Smooth muscle cell (in vitro differentiated cells): ENCODE data around the gene UBL7. TPM values are rescaled to one million over a fixed set of nuclear protein-coding genes. Genes with fewer than 3 reads are reported as not detected.
A peak's percentile ranks its signal among the peaks of the same experiment; 100 is the strongest.
"Not testable (repeated sequence)": the region's sequence is repeated elsewhere in the genome, so short reads cannot be mapped to it uniquely, and the experiment has no call there.

Source experiments
- DNase-seq: peaks from one replicate; lab custom pipeline; 2025; ENCODE audit not compliant: unreplicated experiment; lab: John Stamatoyannopoulos, UW
- H2AFZ ChIP-seq: fragments of 200-600 bp; sonication (generic); 2 replicates; pipeline ENCODE4 v1.6.0; 2016; ENCODE audit warnings: antibody characterized with exemption, low read depth, mild to moderate bottlenecking
- H3F3A ChIP-seq: fragments of 200-600 bp; sonication (generic); 2 replicates; pipeline ENCODE4 v1.6.0; 2017; ENCODE audit warnings: antibody characterized with exemption, low read depth
- H3K27ac ChIP-seq: fragments of 200-600 bp; sonication (generic); 2 replicates; pipeline ENCODE4 v1.5.1; 2016; ENCODE audit warnings: low read depth, mild to moderate bottlenecking
- H3K27me3 ChIP-seq: fragments of 200-600 bp; sonication (generic); 2 replicates; pipeline ENCODE4 v1.6.1; 2016; ENCODE audit warnings: low read depth, mild to moderate bottlenecking
- H3K36me3 ChIP-seq: fragments of 200-600 bp; sonication (generic); 2 replicates; pipeline ENCODE4 v1.5.1; 2016; ENCODE audit warnings: low read depth
- H3K4me1 ChIP-seq: fragments of 200-600 bp; sonication (generic); 2 replicates; pipeline ENCODE4 v1.5.1; 2016; ENCODE audit warnings: low read depth
- H3K4me2 ChIP-seq: fragments of 200-600 bp; sonication (generic); 2 replicates; pipeline ENCODE4 v1.6.0; 2016; ENCODE audit warnings: mild to moderate bottlenecking
- H3K4me3 ChIP-seq: fragments of 200-600 bp; sonication (generic); 2 replicates; pipeline ENCODE4 v1.5.1; 2016; ENCODE audit warnings: mild to moderate bottlenecking
- H3K79me2 ChIP-seq: fragments of 200-600 bp; sonication (generic); 2 replicates; pipeline ENCODE4 v1.6.0; 2016; ENCODE audit warnings: low read depth, mild to moderate bottlenecking
- H3K9ac ChIP-seq: fragments of 200-600 bp; sonication (generic); 2 replicates; pipeline ENCODE4 v1.6.0; 2016; ENCODE audit warnings: low read depth
- H3K9me3 ChIP-seq: fragments of 200-600 bp; sonication (generic); replicated peaks from 2 replicates; pipeline ENCODE4 v1.5.1; 2016; ENCODE audit warnings: low read depth
- H4K20me1 ChIP-seq: fragments of 200-600 bp; sonication (generic); 2 replicates; pipeline ENCODE4 v1.6.0; 2016; ENCODE audit warnings: low read depth
- WGBS: methylation state at CpG from one replicate; pipeline ENCODE4 v1.1.7; 2016; ENCODE audit warnings: low lambda C conversion rate; 5-methylcytosine and 5-hydroxymethylcytosine counted together
- polyA plus RNA-seq: library from polyadenylated mRNA; unstranded; fragments of >200 nt; fragmentation: Nextera tagmentation; extraction: Ambion mirVana; gene quantifications from 2 replicates; pipeline ENCODE4 v1.2.1, GENCODE V29; 2016
- total RNA-seq: library from RNA; depleted of rRNA; stranded (reverse); fragments of >200 nt; gene quantifications from 2 replicates; pipeline ENCODE4 v1.2.3, GENCODE V29; 2014
- TF ChIP-seq, protein P1 (sequence below): fragments of 200-600 bp; sonication (generic); IDR thresholded peaks from 2 replicates; pipeline ENCODE4 v1.5.1; 2017; ENCODE audit warnings: borderline replicate concordance, mild to moderate bottlenecking, antibody characterized with exemption; ENCODE audit not compliant: insufficient read depth, poor library complexity, severe bottlenecking

Gene UBL7
- total and polyA plus RNA-seq, 2 experiments from 2014 or later, result 60.6 to 64.4 TPM

DNA sequence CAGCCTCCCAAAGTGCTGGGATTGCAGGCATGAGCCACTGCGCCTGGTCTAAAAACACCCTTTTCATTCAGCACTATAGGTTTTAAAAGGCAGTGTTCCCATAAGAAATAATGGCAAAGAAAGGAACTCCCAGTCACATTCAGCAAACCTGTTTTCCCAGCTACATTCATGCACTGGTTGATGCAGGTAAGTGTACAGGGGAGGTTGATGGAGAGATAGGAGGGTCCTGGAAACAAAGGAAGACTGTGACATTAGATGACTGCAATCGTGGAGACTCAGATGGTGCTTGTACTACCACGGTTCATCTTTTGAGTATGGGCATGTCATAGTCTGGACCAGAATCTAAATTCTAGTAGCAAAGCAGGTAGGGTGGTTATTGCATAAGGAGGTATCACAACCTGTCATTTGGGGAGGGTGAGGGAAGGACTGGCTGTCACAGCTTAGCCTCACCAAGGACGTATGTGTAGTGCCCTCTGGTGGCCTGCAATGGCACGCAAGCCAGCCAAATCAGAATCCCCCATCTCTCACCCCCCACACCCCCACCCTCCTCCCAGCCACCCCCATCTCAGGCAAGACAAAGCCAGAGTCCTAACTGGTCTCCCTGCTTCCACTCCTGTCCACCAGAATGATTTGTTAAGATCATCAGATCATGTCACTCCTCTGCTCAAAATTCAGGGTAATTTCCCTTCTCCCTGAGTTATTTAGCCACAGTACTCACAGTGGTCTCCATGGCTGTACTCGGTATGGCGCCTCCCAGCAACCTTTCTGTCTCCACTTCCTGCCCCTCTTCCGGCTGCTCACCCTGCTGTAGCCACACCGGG is 28.8 kb upstream of the UBL7 start:
- peak; percentile 1 for DNase-seq
- Histone ChIP-seq H3K4me1 (no peaks in the 10 kb centered on the region), H3K9ac (no peak overlapping the region), H4K20me1 (no peaks in the 10 kb centered on the region), H3F3A (no peaks in the 10 kb centered on the region), H3K4me3 (no peak overlapping the region), H3K79me2 (no peaks in the 10 kb centered on the region), H3K4me2 (no peak overlapping the region), H3K27ac (no peak overlapping the region), H3K36me3 (no peaks in the 10 kb centered on the region), H2AFZ (no peak overlapping the region), H3K27me3 (no peaks in the 10 kb centered on the region), H3K9me3 (no peaks in the 10 kb centered on the region)
- WGBS, result 39% methylated on average over 9 of the region's 9 CpGs
- TF ChIP-seq, protein P1, sequence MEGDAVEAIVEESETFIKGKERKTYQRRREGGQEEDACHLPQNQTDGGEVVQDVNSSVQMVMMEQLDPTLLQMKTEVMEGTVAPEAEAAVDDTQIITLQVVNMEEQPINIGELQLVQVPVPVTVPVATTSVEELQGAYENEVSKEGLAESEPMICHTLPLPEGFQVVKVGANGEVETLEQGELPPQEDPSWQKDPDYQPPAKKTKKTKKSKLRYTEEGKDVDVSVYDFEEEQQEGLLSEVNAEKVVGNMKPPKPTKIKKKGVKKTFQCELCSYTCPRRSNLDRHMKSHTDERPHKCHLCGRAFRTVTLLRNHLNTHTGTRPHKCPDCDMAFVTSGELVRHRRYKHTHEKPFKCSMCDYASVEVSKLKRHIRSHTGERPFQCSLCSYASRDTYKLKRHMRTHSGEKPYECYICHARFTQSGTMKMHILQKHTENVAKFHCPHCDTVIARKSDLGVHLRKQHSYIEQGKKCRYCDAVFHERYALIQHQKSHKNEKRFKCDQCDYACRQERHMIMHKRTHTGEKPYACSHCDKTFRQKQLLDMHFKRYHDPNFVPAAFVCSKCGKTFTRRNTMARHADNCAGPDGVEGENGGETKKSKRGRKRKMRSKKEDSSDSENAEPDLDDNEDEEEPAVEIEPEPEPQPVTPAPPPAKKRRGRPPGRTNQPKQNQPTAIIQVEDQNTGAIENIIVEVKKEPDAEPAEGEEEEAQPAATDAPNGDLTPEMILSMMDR, result peak; percentile 62

DNA sequence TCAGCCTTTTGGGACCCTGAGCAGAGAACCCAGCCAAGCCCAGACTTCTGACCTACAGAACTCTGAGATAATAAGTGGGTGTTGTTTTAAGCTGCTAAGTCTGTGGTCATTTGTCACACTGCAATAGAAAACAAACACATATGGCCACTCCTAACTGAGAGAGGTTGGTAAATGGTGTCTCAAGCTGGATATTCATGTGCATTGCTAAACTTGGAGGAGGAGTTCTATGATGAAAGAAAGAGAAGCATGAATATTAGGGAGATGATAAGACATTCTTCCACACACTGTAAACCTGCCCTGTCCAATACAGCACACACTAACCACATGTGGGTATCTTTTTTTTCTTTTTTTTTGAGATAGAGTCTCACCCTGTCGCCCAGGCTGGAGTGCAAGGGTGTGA is 27.8 kb upstream of the UBL7 start:
- no peaks in the 10 kb centered on the region for H3K9me3 ChIP-seq
- no peak overlapping the region for H3K4me3 ChIP-seq
- TF ChIP-seq, protein P1, result no peak

DNA sequence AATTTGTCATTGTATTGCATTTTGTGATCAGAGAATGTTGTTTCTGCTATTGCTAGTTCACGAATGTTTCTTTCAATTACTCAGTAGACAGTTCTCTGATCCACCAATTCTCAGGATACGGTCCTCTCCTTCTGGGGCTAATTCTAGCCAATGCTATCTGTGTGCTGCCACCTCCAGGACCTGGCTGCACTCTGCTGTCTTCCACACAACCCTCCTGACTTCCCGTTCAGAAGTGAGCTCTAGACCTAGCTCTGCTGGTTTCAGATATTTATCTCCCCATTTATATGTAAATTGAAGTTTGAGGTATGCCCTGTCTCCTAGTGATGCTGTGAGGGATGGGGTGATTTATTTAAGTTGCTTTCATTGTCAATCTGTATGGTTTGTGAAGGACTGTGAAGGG is 21.7 kb upstream of the UBL7 start:
- Histone ChIP-seq H3K9me3 (no peaks in the 10 kb centered on the region), H3K36me3 (no peaks in the 10 kb centered on the region), H3K4me1 (no peaks in the 10 kb centered on the region), H2AFZ (no peak overlapping the region), H3K27me3 (no peaks in the 10 kb centered on the region), H3K4me2 (no peak overlapping the region), H3F3A (no peaks in the 10 kb centered on the region), H3K4me3 (no peak overlapping the region), H3K9ac (no peak overlapping the region), H3K27ac (no peak overlapping the region), H4K20me1 (no peaks in the 10 kb centered on the region), H3K79me2 (no peaks in the 10 kb centered on the region)
- WGBS, result 45% methylated on average over 3 of the region's 3 CpGs
- TF ChIP-seq, protein P1, result no peak
- no peak for DNase-seq

More for the DNA sequence above, 27.8 kb upstream of the UBL7 start:
- no peak for DNase-seq
- Histone ChIP-seq H3K27ac (no peak overlapping the region), H3K4me2 (no peak overlapping the region), H2AFZ (no peak overlapping the region), H3K27me3 (no peaks in the 10 kb centered on the region), H3K36me3 (no peaks in the 10 kb centered on the region), H3K4me1 (no peaks in the 10 kb centered on the region), H3K9ac (no peak overlapping the region), H3F3A (no peaks in the 10 kb centered on the region), H4K20me1 (no peaks in the 10 kb centered on the region), H3K79me2 (no peaks in the 10 kb centered on the region)
- 100% methylated on average over 1 of the region's 1 CpG for WGBS

DNA sequence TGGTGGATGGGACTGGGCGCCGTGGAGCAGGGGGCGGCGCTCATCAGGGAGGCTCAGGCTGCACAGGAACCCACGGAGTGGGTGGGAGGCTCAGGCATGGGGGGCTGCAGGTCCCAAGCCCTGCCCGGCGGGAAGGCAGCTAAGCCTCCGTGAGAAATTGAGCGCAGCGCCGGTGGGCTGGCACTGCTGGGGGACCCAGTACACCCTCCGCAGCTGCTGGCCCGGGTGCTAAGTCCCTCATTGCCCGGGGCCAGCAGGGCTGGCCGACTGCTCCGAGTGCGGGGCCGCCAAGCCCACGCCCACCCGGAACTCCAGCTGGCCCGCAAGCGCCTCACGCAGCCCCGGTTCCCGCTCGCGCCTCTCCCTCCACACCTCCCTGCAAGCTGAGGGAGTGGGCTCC is 19.4 kb upstream of the UBL7 start:
- 96% methylated on average over 27 of the region's 27 CpGs for WGBS
- H2AFZ ChIP-seq, result not testable (repeated sequence)

DNA sequence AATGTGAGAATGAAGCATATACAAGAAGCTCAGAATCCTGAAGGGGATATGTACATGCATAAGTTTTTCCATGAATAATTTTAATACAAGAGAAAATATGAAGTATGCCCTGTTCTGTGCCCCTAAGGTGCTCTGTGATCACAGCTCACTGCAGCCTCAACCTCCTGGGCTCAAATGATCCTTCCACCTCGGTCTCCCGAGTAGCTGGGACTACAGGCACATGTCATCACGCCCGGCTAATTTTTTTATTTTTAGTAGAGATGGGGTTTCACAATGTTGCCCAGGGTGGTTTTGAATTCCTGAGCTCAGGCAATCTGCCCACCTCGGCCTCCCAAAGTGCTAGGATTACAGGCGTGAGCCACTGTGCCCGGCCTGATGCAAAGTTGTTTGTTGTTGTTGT is 10.7 kb upstream of the UBL7 start:
- not testable (repeated sequence) for H3K4me3 ChIP-seq, H3F3A ChIP-seq, H4K20me1 ChIP-seq, H3K36me3 ChIP-seq, DNase-seq, H3K79me2 ChIP-seq, H3K4me1 ChIP-seq, H3K27ac ChIP-seq, H2AFZ ChIP-seq, H3K27me3 ChIP-seq, H3K4me2 ChIP-seq, H3K9ac ChIP-seq, H3K9me3 ChIP-seq
- 96% methylated on average over 7 of the region's 7 CpGs for WGBS

More for the DNA sequence above, 19.4 kb upstream of the UBL7 start:
- not testable (repeated sequence) for H3K4me1 ChIP-seq, DNase-seq, H3K36me3 ChIP-seq, H3K4me2 ChIP-seq, H3F3A ChIP-seq, H3K9ac ChIP-seq, H3K4me3 ChIP-seq, H3K27ac ChIP-seq, H3K79me2 ChIP-seq, H4K20me1 ChIP-seq, H3K9me3 ChIP-seq, H3K27me3 ChIP-seq
